ENCODE results near the gene WFDC12.

- no peak for TF ChIP-seq POLR2A (IDR thresholded peaks at IDR 0.05)
- no peak for TF ChIP-seq CTCF (IDR thresholded peaks at IDR 0.05)
- TF ChIP-seq POLR2AphosphoS5 (IDR thresholded peaks at IDR 0.05): no peak
These were observed 41.1 kb downstream of the WFDC12 start for GRCh38 chr20:45083127-45083526.

Data from transverse colon (tissue), 4 donors.